HG03457 (cell line): Measurements from ENCODE around the gene MAPK8IP3.

Source experiments
- ATAC-seq: cut with Tn5 transposase; IDR thresholded peaks from one replicate; pipeline ENCODE4 v1.9.1; 2021; ENCODE audit warnings: moderate number of reproducible peaks; ENCODE audit not compliant: unreplicated experiment

The MAPK8IP3 gene

GRCh38 chr16:1758923-1759322 is 52.9 kb downstream of the MAPK8IP3 start:
- no peak for ATAC-seq

DNA sequence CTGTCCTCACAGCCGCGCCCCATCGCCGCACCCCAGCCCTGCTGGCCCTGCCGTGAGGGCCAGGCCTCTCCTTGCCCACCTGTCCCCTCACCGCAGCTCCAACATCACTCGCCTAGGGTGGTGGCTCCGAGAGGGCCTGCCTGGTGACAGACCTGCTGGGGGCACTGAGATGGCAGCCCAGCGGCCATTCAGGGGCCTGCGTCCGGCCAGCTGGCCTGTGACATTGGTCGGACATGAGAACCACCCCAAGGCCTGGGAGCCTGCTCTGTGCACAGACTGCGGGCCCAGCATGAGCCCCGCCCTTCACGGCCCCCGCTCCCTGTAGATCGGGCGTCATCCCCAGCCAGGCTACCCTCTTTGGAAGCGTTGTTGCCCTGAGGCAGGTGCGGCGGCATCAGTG is 53.5 kb downstream of the MAPK8IP3 start:
- ATAC-seq: no peak

- no peak for ATAC-seq
Measured at GRCh38 chr16:1760911-1761310, 54.9 kb downstream of the MAPK8IP3 start.

GRCh38 chr16:1761751-1762150 is 55.8 kb downstream of the MAPK8IP3 start:
- ATAC-seq: no peak

DNA sequence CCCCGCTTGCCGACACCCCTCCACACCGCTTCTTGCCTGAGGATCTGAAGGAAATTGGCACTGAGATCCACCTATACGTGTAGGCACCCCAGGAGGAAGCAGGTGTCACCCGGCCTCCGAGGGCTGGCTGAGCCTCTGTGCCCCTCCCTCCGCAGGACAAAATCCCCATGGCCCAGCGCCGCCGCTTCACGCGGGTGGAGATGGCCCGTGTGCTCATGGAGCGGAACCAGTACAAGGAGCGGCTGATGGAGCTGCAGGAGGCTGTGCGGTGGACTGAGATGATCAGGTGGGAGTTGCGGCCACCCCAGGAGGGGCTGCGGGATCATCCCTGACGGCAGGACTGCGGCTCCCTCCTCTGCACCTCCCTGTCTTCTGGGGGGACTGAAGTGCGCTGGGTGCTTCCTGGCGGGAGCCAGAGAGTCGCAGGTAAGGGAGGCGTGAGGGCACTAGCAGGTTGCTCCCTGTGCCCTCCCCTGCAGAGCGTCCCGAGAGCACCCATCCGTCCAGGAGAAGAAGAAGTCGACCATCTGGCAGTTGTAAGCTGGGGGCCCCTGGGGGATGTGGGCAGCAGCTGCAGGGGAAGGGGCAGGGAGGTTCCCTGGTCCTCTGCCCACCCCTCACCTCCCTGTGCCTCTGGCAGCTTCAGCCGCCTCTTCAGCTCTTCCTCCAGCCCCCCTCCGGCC is 56.3 kb downstream of the MAPK8IP3 start:
- no peak for ATAC-seq

DNA sequence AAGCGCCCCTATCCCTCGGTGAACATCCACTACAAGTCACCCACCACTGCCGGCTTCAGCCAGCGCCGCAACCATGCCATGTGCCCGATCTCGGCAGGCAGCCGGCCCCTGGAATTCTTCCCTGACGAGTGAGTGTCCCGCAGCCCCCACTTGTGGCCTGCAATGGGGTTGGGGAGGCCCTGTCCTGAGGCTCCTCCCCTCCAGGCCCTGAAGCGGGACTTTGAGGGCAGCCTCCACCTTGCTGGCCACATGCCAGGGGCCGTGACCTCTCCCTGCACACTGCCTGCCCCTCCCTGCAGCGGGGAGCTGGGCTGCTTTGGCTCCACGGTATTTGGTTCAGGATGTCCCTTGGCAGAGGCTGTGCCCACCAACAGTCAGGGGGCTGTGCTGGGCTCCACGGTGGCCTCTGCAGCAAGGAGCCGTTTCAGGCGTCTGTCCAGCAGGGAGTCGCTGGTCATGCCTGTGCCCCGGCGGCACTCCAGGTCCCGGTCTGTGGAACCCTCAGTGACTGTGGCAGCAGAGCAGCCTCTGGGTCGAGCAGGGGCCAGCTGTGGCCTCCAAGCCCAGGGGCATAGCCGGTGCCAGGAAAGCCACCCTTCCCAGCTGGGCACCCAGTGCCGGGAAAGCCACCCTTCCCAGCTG is 57.0 kb downstream of the MAPK8IP3 start:
- ATAC-seq: no peak

DNA sequence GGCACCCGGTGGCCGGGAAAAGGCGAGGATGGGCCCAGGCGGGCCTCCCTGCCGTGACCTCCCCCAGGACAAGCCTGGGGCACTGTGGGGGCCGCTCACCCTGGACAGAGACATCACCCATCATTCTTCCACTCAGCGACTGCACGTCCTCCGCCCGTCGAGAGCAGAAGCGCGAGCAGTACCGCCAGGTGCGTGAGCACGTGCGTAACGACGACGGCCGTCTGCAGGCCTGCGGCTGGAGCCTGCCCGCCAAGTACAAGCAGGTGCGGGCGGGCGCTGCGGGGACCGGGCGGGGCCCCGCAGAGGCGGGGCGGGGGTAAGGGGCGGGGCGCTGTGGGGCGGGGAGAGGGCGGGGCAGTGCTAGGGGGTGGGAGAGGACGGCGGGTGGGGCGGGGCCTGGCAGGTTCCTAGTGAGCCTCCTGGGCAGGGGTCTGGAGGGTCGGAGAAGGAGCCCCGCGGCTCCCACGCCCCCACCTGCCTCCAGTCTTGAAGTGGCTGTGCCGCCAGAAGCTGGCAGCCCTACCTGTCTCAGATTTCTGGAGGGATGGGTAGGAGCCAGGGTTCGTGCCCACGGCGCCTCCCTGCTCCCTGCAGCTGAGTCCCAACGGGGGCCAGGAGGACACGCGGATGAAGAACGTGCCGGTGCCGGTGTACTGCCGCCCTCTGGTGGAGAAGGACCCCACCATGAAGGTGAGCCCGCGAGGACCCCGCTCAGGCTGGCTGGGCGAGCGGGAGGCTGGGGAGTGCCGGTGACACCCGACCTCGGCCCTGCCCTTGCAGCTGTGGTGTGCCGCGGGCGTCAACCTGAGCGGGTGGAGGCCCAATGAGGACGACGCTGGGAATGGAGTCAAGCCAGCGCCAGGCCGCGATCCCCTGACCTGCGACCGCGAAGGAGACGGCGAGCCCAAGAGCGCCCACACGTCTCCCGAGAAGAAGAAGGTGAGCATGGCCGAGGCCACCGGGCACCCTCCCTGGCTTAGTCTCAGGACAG is 57.8 kb downstream of the MAPK8IP3 start:
- ATAC-seq: no peak

DNA sequence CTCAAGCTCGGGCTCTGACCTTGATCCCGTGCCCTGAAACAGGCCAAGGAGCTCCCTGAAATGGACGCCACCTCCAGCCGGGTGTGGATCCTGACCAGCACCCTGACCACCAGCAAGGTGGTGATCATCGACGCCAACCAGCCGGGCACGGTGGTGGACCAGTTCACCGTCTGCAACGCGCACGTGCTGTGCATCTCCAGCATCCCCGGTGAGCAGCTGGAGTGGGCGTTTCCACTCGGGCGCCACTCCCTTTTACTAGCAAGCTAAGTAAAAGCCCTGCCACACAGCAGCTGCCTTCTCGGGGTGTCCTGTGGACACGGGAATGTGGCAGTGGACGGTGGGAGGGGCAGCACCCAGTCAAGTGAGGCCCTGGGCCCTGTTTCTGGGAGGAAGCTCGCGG is 59.0 kb downstream of the MAPK8IP3 start:
- ATAC-seq: no peak

DNA sequence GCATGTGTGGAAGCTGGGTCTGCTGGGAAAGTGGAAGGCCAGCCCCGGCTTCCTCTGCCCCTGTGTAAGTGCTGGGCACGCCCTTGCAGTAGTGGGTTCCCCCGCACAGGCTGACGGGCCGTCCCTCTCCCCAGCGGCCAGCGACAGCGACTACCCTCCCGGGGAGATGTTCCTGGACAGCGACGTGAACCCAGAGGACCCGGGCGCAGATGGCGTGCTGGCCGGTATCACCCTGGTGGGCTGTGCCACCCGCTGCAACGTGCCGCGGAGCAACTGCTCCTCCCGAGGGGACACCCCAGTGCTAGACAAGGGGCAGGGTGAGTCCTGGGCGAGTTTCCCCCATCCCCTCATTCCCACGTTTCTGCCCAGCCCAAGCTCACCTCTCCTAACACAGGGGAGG is 59.8 kb downstream of the MAPK8IP3 start:
- no peak for ATAC-seq

DNA sequence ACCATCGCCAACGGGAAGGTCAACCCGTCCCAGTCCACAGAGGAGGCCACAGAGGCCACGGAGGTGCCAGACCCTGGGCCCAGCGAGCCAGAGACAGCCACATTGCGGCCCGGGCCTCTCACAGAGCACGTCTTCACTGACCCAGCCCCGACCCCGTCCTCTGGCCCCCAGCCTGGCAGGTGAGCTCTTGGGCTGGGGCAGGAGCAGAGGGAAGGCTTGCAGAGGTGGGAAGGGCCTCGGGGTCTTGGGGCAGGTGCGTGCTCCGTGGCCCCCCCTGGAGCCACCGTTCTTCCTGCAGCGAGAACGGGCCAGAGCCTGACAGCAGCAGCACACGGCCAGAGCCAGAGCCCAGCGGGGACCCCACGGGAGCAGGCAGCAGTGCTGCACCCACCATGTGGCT is 60.2 kb downstream of the MAPK8IP3 start:
- no peak for ATAC-seq

- no peak for ATAC-seq
Measured at GRCh38 chr16:1766701-1767100, 60.7 kb downstream of the MAPK8IP3 start.

DNA sequence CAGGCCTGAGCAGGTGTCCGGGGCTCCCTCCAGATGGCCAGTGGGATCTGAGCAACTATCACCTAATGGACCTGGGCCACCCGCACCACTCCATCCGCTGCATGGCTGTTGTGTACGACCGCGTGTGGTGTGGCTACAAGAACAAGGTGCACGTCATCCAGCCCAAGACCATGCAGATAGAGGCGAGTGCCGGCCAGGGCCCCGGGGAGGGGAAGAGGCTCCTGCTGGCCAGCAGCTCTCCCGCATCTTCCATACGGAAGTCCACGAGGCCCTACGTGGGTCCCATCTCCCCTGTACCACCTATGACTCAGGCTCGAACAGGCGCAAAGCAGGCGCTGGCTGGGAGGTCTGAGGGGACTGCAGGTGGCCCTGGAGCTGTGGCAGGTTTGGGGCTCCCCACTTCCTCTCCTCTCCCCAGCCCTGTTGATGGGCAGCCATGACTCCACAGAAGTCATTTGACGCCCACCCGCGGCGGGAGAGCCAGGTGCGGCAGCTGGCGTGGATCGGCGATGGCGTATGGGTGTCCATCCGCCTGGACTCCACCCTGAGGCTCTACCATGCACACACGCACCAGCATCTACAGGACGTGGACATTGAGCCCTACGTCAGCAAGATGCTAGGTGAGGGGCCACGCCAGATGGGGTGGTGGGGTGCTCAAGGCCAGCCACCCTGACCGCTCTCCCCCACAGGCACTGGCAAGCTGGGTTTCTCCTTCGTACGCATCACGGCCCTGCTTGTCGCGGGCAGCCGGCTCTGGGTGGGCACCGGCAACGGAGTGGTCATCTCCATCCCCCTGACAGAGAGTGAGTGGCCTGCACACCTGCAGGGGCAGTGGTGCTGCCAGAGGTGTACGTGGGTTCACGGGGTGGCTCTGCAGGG is 61.4 kb downstream of the MAPK8IP3 start:
- no peak for ATAC-seq

- ATAC-seq: no peak
Measured at GRCh38 chr16:1768061-1768766, 62.2 kb downstream of the MAPK8IP3 start.

- ATAC-seq: no peak
Measured at GRCh38 chr16:1768767-1769401, 62.9 kb downstream of the MAPK8IP3 start.

- ATAC-seq: no peak
Measured at GRCh38 chr16:1769402-1770300, 63.7 kb downstream of the MAPK8IP3 start.

GRCh38 chr16:1770328-1771187 is 64.6 kb downstream of the MAPK8IP3 start:
- ATAC-seq: no peak

- no peak for ATAC-seq
Measured at GRCh38 chr16:1771188-1771863, 65.3 kb downstream of the MAPK8IP3 start, which contains the start of gene NME3. Gene NME3 (minus strand): TSS chr16:1771543. CDS start chr16:1771534, 9 bp downstream.
